Cerebellar nuclear complex (tissue), 1 donor: ENCODE results near the gene HYAL2.
"Not testable (repeated sequence)": the region's sequence is repeated elsewhere in the genome, so short reads cannot be mapped to it uniquely, and the experiment has no call there.

Experiments
- DNase-seq, 2 experiments: peaks; one replicate each; lab custom pipeline; 2025; lab: John Stamatoyannopoulos, UW

HYAL2 gene

DNA sequence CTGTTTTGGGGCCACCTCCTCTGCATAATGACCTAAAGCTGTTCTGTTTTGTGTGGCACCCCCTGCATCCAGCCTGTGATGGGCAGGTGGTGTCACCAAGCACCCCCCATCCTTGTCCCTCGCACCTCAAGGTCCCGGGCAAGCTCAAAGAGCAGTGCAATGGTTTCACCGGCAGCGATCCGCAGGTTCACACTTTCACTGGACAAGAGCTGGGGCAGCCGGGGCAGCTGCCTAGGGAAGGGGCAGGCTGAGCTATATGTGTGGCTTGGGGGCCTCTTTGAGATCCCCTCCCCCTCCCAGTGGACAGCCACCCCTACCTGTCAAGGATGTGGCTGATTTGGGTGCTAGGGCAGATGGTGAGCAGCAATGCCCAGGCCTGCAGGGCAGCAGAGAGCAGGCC is 33.4 kb downstream of the HYAL2 start:
- DNase-seq: no peak

DNA sequence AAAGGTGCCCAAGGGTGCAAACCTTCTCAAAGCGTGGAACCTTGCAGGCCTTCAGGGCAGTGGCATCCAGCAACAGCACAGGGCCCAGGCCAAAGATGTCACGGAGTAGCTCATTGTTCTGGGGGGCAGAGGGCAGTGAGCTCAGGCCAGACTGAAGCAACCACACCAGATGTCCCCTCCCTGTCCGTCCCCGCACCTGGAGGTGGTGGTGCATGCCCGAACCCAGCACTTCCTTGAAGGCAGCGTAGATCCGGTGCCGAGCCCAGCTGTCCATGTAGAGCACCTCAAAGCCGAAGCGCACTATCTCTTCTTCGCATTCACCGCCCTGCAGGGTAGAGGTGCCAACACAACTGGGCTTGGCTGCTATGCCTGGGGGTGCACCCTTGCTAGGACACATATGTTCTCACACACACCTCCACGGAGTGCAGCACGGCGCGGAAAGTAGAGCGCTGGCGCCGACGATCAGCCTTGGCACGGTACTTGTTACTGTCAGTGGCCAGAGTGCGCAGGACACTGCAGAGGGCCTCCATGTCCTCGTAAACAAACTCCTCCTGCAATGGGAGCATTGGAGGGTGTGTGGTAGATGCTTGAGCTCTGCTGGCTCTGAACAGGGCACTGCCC is 34.0 kb downstream of the HYAL2 start:
- DNase-seq: no peak

- DNase-seq: no peak
Observed at GRCh38 chr3:50287262-50287661, 35.3 kb downstream of the HYAL2 start.

DNA sequence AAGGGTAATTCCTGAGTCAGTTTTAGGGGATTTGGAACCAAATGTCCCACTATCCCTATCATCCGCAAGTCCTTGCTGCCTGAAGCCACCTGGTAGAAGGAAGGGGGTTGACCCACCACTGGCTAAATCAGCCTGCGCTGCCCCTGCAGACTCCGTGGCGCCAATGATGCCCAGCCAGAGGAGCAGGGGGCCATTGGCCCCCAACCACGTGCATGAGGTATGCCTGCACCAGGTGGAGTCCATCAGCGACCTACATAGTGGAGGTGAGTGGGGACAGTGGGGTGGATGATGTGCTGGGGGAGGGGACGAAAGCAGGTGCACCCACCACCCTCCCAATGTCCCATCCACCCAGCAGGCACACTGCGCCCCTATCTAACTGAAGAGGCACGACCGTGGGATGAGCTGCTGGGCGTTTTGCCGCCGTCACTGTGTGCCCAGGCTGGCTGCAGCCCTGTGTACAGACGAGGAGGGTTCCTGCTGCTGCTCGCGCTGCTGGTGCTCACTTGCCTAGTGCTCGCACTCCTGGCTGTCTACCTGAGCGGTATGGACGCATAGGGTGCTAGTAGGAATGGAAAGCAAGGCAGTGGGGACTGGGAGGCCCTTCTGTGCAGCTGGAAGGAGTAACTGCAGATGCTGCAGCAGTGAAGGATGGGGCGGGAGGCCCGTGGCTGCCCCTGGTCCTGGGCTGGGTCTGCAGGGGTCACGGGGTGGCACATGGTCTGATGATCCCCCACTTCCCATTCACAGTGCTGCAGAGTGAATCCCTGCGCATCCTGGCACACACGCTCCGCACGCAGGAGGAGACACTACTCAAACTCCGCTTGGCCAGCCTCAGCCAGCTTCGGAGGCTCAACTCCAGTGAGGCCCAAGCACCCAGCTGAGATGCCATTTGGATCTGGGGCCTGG is 36.0 kb downstream of the HYAL2 start:
- no peak for DNase-seq

DNA sequence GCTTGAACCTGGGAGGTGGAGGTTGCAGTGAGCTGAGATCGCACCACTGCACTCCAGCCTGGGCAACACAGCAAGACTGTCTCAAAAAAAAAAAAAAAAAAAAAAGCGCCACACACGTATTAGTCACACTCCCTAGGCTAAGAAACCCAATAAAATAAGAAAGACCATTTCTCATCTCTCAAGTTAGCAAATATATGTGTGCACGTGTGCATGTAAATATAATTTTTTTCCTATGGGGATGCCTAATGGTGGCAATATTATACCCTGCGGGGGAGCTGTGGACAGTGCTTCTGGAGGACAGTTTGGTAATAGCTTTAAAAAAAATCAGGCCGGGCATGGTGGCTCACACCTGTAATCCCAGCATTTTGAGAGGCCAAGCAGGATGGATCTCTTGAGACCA is 38.4 kb downstream of the HYAL2 start:
- not testable (repeated sequence) for DNase-seq

DNA sequence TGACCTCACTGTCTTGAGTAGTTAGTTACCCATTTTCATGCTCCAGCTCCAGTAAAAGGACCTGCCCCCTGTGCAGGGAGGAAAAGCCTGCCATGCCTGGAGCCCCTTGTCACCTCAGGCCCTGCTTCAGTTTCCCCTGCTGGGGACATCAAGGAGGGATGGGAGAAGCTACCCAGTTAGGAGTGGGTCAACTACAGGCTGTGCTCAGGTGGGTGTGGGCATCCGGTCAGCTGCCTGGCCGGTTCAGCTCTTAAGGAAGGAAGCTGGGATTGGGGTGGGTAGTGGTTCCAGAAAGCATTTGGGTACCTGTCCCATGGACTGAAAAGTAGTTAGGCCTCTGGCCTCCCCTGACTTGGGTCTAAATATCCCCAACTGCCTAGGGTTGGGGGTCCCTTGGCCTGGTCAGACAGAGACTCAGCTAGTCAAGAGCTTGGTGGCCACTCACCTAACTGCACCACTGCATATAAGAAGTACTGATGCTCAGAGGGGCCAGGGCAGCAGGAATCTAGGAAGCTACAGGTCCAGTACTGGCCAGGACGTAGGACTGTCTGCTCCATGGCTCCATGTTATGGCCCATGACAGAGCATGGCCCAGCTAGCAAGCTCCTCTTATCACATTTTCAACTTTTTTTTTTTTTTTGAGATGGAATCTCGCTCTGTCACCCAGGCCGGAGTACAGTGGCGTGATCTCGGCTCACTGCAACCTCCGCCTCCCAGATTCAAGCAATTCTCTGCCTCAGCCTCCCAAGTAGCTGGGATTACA is 43.1 kb downstream of the HYAL2 start:
- no peak for DNase-seq

- DNase-seq: no peak
Observed at GRCh38 chr3:50278880-50279224, 43.7 kb downstream of the HYAL2 start, which contains the start of gene LSMEM2. Gene LSMEM2, plus strand, starts transcription at chr3:50279087. Its CDS starts 27 bp downstream, at chr3:50279114.

- DNase-seq: no peak
Observed at GRCh38 chr3:50278123-50278879, 44.2 kb downstream of the HYAL2 start.

DNA sequence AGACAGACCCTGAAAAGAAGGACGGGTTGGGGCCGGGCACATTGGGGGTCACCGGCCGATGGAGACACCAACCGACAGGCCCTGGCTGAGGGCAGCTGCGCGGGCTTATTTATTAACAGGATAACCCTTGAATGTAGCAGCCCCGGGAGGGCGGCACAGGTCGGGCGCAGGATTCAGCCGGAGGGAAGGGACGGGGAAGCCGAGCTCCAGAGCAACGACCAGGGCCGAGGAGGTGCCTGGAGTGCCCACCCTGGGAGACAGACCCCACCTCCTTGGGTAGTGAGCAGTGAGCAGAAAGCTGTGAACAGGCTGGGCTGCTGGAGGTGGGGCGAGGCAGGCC is 45.8 kb downstream of the HYAL2 start:
- DNase-seq: no peak

- DNase-seq: no peak
Observed at GRCh38 chr3:50275996-50276761, 46.4 kb downstream of the HYAL2 start.

DNA sequence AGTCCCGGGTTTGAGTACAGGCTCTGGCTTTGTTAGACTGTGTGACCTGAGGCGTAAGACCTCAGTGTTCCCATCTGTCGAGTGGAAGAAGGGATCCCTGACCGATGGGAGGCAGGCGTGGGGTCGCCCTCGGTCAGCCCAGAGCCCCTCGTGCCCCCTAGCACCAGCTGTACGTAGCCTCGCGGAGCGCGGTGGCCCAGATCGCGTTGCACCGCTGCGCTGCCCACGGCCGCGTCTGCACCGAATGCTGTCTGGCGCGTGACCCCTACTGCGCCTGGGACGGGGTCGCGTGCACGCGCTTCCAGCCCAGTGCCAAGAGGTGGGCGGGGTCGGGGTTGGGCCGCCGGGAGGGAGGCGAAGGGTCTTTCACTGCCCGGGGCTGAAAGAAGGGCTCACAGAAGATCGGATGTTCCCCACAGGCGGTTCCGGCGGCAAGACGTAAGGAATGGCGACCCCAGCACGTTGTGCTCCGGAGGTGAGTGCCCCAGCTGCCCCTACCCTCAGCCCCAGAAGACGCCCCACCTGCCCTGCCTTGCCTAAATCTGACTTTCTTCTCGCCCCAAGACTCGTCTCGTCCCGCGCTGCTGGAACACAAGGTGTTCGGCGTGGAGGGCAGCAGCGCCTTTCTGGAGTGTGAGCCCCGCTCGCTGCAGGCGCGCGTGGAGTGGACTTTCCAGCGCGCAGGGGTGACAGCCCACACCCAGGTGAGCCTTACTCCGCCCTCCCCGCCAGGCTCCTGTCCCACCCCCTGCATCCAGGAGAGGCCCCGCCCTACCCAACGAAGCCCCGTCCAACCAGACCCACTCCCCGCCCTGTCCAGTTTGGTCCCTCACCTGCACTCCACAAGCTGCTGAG is 47.2 kb downstream of the HYAL2 start:
- no peak for DNase-seq

DNA sequence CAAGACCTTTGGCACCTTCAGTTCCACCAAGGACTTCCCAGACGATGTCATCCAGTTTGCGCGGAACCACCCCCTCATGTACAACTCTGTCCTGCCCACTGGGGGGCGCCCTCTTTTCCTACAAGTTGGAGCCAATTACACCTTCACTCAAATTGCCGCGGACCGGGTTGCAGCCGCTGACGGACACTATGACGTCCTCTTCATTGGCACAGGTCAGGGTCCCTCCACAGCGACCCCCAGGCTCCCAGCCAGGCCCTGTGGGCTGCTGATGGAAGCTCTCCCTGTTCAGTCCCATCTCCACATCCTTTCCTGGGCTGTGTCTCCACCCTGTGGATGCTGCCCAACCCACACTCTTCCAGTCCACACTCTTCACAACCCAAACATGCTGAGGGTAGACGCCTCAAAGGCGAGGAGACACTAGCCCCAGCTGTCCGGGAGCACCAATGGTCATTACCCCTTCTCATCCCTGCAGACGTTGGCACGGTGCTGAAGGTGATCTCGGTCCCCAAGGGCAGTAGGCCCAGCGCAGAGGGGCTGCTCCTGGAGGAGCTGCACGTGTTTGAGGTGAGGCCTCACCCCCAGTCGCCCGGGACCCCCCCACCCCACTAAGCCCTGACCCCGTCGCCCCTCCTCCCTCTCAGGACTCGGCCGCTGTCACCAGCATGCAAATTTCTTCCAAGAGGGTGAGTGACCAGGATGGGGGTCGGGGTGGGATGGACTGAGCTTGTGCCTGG is 48.0 kb downstream of the HYAL2 start:
- no peak for DNase-seq

- DNase-seq: no peak
Observed at GRCh38 chr3:50273689-50274065, 48.9 kb downstream of the HYAL2 start.

DNA sequence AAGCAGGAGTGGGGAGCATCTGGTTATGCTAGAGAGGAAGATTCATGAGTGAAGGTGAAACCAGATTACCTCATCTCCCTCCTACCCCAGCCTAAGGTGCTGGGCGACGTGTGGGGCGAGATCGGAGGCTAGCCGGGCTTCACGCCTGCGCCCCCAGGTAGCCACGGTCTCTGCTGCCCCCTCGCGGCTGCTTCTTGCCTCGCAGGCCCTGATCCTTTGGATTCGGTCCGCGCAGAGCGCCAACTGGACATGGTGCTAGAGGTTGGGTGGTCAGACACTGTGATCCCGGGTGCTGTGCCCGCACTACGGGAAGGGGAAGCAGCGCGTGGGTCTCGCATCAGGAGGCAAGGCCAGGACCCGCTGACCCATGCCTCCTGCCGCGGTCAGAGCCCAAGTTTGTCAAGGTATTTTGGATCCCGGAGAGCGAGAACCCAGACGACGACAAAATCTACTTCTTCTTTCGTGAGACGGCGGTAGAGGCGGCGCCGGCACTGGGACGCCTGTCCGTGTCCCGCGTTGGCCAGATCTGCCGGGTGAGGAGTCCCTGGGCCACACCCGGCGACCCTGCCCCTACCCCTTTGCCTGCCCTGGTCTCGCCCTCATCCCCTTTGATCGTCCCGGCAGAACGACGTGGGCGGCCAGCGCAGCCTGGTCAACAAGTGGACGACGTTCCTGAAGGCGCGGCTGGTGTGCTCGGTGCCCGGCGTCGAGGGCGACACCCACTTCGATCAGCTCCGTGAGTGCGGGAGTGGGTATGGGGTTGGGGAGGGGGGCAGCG is 49.4 kb downstream of the HYAL2 start:
- DNase-seq: peak in 1 of 2 experiments; percentile 32

DNA sequence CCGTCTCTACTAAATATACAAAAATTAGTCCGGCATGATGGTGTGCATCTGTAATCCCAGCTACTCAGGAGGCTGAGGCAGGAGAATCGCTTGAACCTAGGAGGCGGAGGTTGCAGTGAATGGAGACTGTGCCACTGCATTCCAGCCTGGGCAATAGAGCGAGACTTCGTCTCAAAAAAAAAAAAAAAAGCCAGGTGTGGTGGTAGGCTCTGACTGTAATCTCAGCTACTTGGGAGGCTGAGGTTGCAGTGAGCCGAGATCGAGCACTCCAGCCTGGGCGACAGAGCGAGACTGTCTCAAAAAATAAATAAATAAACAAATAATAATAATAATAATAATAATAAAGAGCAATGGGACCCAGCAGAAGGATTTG is 50.0 kb downstream of the HYAL2 start:
- DNase-seq: not testable (repeated sequence)

GRCh38 chr3:50271314-50271936 is 51.1 kb downstream of the HYAL2 start:
- no peak for DNase-seq

DNA sequence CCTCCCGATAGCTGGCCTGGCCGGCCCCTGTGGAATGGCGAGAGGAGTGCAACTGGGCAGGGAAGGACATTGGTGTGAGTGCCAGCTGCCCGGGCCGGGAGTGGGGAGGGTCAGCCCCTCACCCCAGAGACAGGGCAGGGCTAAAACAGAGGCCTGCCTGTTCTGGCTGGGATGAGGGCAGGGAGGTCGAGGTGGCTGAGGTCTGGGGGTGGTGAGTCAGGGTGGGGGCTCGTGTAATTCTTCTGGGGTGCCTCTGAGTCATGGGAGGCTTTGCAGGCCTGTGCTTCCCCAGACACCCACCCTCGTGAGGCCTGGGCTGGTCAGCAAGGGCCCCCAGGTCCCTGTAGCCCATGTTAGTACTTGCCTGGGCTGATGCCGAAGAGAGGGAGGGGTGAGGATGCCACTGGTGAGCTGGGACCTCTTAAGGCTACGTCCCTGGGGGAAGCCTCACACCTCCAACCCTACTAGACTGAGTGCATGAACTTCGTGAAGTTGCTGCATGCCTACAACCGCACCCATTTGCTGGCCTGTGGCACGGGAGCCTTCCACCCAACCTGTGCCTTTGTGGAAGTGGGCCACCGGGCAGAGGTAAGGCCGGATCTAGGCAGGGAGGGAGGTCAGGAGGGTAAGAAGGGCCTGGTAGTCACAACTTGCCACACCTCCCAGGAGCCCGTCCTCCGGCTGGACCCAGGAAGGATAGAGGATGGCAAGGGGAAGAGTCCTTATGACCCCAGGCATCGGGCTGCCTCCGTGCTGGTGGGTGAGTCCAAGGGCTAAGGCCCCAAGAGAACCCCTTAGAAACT is 51.9 kb downstream of the HYAL2 start:
- no peak for DNase-seq

DNA sequence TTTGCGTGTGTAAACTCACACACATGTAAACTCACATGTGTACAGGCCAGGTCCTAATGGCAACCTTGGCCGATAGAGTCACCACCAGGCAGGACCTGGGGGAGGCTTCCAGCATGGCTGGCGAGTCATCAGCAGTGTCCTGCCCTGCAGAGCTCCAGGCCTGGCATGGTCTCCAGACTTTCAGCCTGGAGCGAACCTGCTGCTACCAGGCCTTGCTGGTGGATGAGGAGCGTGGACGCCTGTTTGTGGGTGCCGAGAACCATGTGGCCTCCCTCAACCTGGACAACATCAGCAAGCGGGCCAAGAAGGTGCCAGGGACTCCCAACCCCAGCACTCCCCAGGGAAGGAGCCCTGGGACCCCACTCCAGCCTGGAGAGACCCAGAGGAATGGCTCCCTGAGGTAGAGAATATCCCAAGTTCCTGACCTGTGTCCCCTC is 52.5 kb downstream of the HYAL2 start:
- no peak for DNase-seq
